WTC11 (cell line): ENCODE measurements around the gene CDK5RAP2. TPM values are rescaled to one million over a fixed set of nuclear protein-coding genes. Genes with fewer than 3 reads are reported as not detected.

ENCODE experiments used
- ATAC-seq: fragments of 200-7000 bp; cut with Tn5 transposase; 2 replicates; pipeline ENCODE4 v1.10.0; 2021; ENCODE audit warnings: mild to moderate bottlenecking, moderate library complexity
- CTCF ChIA-PET: fragments of 300-600 bp; sonication (Branson Sonifier 250); formaldehyde crosslinking; loops from one replicate; lab custom pipeline; 2021; ENCODE audit warnings: antibody characterized with exemption; lab: Charles Lee
- POLR2A ChIA-PET: fragments of 350-600 bp; sonication (Branson Sonifier 250); formaldehyde crosslinking; loops from one replicate; lab custom pipeline; 2021; ENCODE audit warnings: antibody characterized with exemption; lab: Charles Lee
- DNase-seq: peaks from one replicate; pipeline ENCODE4 v3.0.0; 2021; ENCODE audit warnings: low spot score
- H3K27ac Mint-ChIP-seq: 2 replicates; pipeline ENCODE4 v1.8.0; 2021; ENCODE audit warnings: mixed read lengths
- H3K27me3 Mint-ChIP-seq: 2 replicates; pipeline ENCODE4 v1.8.0; 2021; ENCODE audit warnings: low read depth, mild to moderate bottlenecking, moderate library complexity, mixed read lengths
- H3K36me3 Mint-ChIP-seq: 2 replicates; pipeline ENCODE4 v1.8.0; 2021; ENCODE audit warnings: mixed read lengths
- H3K4me1 Mint-ChIP-seq: 2 replicates; pipeline ENCODE4 v1.8.0; 2022; ENCODE audit warnings: mixed read lengths
- H3K4me3 Mint-ChIP-seq: 2 replicates; pipeline ENCODE4 v1.8.0; 2021; ENCODE audit warnings: mild to moderate bottlenecking, moderate library complexity, mixed read lengths
- H3K9me3 Mint-ChIP-seq: 2 replicates; pipeline ENCODE4 v1.8.0; 2021; ENCODE audit warnings: mixed read lengths
- ATF1 ChIP-seq: sonication (generic); formaldehyde crosslinking; IDR thresholded peaks from 2 replicates; pipeline ENCODE4 v1.8.1; 2023; ENCODE audit warnings: mild to moderate bottlenecking, moderate library complexity, missing genetic modification reagents
- ESRRA ChIP-seq: sonication (generic); formaldehyde crosslinking; IDR thresholded peaks from 2 replicates; pipeline ENCODE4 v1.8.1; 2022; ENCODE audit warnings: mild to moderate bottlenecking, missing genetic modification reagents, borderline replicate concordance
- FOXK1 ChIP-seq: sonication (generic); formaldehyde crosslinking; IDR thresholded peaks from 2 replicates; pipeline ENCODE4 v1.8.0; 2022; ENCODE audit warnings: mild to moderate bottlenecking, moderate library complexity, missing genetic modification reagents
- GTF2I ChIP-seq: fragments of 250-450 bp; sonication (Bioruptor Pico); conservative IDR thresholded peaks from 2 replicates; pipeline ENCODE4 v1.4.0; 2021; ENCODE audit warnings: mild to moderate bottlenecking
- NFATC4 ChIP-seq: fragments of 250-450 bp; sonication (Bioruptor Pico); IDR thresholded peaks from 2 replicates; pipeline ENCODE4 v1.9.0; 2021; ENCODE audit warnings: mild to moderate bottlenecking
- NFYB ChIP-seq: sonication (generic); formaldehyde crosslinking; conservative IDR thresholded peaks from 2 replicates; pipeline ENCODE4 v1.8.0; 2022; ENCODE audit warnings: low read depth, missing genetic modification reagents
- RORB ChIP-seq: fragments of 250-450 bp; sonication (Bioruptor Pico); IDR thresholded peaks from 2 replicates; pipeline ENCODE4 v1.9.0; 2021; ENCODE audit warnings: mild to moderate bottlenecking
- TCF7 ChIP-seq: sonication (generic); formaldehyde crosslinking; IDR thresholded peaks from 2 replicates; pipeline ENCODE4 v1.8.0; 2022; ENCODE audit warnings: mild to moderate bottlenecking, low read depth, missing genetic modification reagents, moderate library complexity
- ZNF138 ChIP-seq: sonication (generic); formaldehyde crosslinking; conservative IDR thresholded peaks from 2 replicates; pipeline ENCODE4 v1.8.1; 2022; ENCODE audit warnings: mild to moderate bottlenecking, moderate library complexity, missing genetic modification reagents
- ZNF396 ChIP-seq: fragments of 250-450 bp; sonication (Bioruptor Pico); IDR thresholded peaks from 2 replicates; pipeline ENCODE4 v1.8.0; 2021; ENCODE audit warnings: mild to moderate bottlenecking, moderate library complexity, borderline replicate concordance
- total RNA-seq: library from RNA; stranded (reverse); gene quantifications from 3 replicates; pipeline ENCODE4 v1.2.3, GENCODE V29; 2021
- TF ChIP-seq, protein P1 (sequence below): sonication (generic); formaldehyde crosslinking; IDR thresholded peaks from 2 replicates; pipeline ENCODE4 v1.8.0; 2023; ENCODE audit warnings: missing genetic modification reagents
- TF ChIP-seq, protein P2 (sequence below): sonication (generic); formaldehyde crosslinking; IDR thresholded peaks from 2 replicates; pipeline ENCODE4 v1.8.0; 2022; ENCODE audit warnings: missing genetic modification reagents
- TF ChIP-seq, protein P3 (sequence below): sonication (generic); formaldehyde crosslinking; IDR thresholded peaks from 2 replicates; pipeline ENCODE4 v1.8.1; 2022; ENCODE audit warnings: low read depth, missing genetic modification reagents, borderline replicate concordance
- TF ChIP-seq, protein P4 (sequence below): sonication (generic); formaldehyde crosslinking; IDR thresholded peaks from 2 replicates; pipeline ENCODE4 v1.8.0; 2023; ENCODE audit warnings: mild to moderate bottlenecking, missing genetic modification reagents
- TF ChIP-seq, protein P5 (sequence below): sonication (generic); formaldehyde crosslinking; IDR thresholded peaks from 2 replicates; pipeline ENCODE4 v1.8.1; 2023; ENCODE audit warnings: mild to moderate bottlenecking, missing genetic modification reagents
- TF ChIP-seq, protein P6 (sequence below): fragments of 250-450 bp; sonication (Bioruptor Pico); IDR thresholded peaks from 2 replicates; pipeline ENCODE4 v1.8.0; 2021; ENCODE audit warnings: mild to moderate bottlenecking
- TF ChIP-seq, protein P7 (sequence below): fragments of 250-450 bp; sonication (Bioruptor Pico); IDR thresholded peaks from 2 replicates; pipeline ENCODE4 v2.1.2; 2022; ENCODE audit warnings: mild to moderate bottlenecking, moderate library complexity

CDK5RAP2 gene
- total RNA-seq, 1 experiment from 2014 or later = 48.3 TPM

DNA sequence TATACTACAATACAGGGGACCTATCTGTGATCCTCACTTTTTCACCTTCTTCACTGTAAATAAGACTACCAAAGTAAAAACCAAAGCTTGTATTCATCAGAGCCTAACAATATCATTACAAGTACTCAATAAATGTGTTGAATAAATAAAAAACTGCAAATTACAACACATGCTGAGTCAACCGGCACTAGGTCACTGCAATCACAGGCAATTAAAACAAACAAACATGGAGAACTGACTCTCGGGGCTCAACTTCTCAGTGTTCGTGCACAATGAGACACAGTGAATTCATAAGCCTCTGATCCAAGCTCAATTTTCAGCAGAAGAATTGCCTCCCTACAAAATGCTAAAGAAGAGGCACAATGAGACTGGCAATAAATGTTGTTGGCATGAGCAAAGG, 69.2 kb downstream of the CDK5RAP2 start:
- POLR2A ChIA-PET = interaction anchor here (0.6 kb wide), 1 partner anchor 158 kb away, joined by 4 read pairs; no protein-coding TSS in a partner anchor
- Mint-ChIP-seq H3K27me3 (no peaks in the 10 kb centered on the region), H3K9me3 (peaks cover 14% of the 10 kb centered on the region), H3K36me3 (peaks cover 52% of the 10 kb centered on the region), H3K4me1 (no peaks in the 10 kb centered on the region), H3K4me3 (no peak overlapping the region), H3K27ac (no peak overlapping the region)
- TF ChIP-seq RORB (CRISPR knock-in tag) (no peak), ESRRA (no peak), NFATC4 (CRISPR knock-in tag) (no peak), ATF1 (no peak), ZNF138 (no peak), TCF7 (CRISPR knock-in tag) (no peak), ZNF396 (no peak), GTF2I (CRISPR knock-in tag) (no peak), NFYB (no peak), FOXK1 (CRISPR knock-in tag) (no peak)
- TF ChIP-seq, protein P1, sequence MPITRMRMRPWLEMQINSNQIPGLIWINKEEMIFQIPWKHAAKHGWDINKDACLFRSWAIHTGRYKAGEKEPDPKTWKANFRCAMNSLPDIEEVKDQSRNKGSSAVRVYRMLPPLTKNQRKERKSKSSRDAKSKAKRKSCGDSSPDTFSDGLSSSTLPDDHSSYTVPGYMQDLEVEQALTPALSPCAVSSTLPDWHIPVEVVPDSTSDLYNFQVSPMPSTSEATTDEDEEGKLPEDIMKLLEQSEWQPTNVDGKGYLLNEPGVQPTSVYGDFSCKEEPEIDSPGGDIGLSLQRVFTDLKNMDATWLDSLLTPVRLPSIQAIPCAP (CRISPR knock-in tag) = no peak
- TF ChIP-seq, protein P2, sequence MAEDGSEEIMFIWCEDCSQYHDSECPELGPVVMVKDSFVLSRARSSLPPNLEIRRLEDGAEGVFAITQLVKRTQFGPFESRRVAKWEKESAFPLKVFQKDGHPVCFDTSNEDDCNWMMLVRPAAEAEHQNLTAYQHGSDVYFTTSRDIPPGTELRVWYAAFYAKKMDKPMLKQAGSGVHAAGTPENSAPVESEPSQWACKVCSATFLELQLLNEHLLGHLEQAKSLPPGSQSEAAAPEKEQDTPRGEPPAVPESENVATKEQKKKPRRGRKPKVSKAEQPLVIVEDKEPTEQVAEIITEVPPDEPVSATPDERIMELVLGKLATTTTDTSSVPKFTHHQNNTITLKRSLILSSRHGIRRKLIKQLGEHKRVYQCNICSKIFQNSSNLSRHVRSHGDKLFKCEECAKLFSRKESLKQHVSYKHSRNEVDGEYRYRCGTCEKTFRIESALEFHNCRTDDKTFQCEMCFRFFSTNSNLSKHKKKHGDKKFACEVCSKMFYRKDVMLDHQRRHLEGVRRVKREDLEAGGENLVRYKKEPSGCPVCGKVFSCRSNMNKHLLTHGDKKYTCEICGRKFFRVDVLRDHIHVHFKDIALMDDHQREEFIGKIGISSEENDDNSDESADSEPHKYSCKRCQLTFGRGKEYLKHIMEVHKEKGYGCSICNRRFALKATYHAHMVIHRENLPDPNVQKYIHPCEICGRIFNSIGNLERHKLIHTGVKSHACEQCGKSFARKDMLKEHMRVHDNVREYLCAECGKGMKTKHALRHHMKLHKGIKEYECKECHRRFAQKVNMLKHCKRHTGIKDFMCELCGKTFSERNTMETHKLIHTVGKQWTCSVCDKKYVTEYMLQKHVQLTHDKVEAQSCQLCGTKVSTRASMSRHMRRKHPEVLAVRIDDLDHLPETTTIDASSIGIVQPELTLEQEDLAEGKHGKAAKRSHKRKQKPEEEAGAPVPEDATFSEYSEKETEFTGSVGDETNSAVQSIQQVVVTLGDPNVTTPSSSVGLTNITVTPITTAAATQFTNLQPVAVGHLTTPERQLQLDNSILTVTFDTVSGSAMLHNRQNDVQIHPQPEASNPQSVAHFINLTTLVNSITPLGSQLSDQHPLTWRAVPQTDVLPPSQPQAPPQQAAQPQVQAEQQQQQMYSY (CRISPR knock-in tag) = no peak
- TF ChIP-seq, protein P3, sequence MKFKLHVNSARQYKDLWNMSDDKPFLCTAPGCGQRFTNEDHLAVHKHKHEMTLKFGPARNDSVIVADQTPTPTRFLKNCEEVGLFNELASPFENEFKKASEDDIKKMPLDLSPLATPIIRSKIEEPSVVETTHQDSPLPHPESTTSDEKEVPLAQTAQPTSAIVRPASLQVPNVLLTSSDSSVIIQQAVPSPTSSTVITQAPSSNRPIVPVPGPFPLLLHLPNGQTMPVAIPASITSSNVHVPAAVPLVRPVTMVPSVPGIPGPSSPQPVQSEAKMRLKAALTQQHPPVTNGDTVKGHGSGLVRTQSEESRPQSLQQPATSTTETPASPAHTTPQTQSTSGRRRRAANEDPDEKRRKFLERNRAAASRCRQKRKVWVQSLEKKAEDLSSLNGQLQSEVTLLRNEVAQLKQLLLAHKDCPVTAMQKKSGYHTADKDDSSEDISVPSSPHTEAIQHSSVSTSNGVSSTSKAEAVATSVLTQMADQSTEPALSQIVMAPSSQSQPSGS (CRISPR knock-in tag) = no peak
- TF ChIP-seq, protein P4, sequence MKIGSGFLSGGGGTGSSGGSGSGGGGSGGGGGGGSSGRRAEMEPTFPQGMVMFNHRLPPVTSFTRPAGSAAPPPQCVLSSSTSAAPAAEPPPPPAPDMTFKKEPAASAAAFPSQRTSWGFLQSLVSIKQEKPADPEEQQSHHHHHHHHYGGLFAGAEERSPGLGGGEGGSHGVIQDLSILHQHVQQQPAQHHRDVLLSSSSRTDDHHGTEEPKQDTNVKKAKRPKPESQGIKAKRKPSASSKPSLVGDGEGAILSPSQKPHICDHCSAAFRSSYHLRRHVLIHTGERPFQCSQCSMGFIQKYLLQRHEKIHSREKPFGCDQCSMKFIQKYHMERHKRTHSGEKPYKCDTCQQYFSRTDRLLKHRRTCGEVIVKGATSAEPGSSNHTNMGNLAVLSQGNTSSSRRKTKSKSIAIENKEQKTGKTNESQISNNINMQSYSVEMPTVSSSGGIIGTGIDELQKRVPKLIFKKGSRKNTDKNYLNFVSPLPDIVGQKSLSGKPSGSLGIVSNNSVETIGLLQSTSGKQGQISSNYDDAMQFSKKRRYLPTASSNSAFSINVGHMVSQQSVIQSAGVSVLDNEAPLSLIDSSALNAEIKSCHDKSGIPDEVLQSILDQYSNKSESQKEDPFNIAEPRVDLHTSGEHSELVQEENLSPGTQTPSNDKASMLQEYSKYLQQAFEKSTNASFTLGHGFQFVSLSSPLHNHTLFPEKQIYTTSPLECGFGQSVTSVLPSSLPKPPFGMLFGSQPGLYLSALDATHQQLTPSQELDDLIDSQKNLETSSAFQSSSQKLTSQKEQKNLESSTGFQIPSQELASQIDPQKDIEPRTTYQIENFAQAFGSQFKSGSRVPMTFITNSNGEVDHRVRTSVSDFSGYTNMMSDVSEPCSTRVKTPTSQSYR (CRISPR knock-in tag) = no peak
- TF ChIP-seq, protein P5, sequence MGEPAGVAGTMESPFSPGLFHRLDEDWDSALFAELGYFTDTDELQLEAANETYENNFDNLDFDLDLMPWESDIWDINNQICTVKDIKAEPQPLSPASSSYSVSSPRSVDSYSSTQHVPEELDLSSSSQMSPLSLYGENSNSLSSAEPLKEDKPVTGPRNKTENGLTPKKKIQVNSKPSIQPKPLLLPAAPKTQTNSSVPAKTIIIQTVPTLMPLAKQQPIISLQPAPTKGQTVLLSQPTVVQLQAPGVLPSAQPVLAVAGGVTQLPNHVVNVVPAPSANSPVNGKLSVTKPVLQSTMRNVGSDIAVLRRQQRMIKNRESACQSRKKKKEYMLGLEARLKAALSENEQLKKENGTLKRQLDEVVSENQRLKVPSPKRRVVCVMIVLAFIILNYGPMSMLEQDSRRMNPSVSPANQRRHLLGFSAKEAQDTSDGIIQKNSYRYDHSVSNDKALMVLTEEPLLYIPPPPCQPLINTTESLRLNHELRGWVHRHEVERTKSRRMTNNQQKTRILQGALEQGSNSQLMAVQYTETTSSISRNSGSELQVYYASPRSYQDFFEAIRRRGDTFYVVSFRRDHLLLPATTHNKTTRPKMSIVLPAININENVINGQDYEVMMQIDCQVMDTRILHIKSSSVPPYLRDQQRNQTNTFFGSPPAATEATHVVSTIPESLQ (CRISPR knock-in tag) = no peak
- TF ChIP-seq, protein P6, sequence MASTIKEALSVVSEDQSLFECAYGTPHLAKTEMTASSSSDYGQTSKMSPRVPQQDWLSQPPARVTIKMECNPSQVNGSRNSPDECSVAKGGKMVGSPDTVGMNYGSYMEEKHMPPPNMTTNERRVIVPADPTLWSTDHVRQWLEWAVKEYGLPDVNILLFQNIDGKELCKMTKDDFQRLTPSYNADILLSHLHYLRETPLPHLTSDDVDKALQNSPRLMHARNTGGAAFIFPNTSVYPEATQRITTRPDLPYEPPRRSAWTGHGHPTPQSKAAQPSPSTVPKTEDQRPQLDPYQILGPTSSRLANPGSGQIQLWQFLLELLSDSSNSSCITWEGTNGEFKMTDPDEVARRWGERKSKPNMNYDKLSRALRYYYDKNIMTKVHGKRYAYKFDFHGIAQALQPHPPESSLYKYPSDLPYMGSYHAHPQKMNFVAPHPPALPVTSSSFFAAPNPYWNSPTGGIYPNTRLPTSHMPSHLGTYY (CRISPR knock-in tag) = no peak
- TF ChIP-seq, protein P7, sequence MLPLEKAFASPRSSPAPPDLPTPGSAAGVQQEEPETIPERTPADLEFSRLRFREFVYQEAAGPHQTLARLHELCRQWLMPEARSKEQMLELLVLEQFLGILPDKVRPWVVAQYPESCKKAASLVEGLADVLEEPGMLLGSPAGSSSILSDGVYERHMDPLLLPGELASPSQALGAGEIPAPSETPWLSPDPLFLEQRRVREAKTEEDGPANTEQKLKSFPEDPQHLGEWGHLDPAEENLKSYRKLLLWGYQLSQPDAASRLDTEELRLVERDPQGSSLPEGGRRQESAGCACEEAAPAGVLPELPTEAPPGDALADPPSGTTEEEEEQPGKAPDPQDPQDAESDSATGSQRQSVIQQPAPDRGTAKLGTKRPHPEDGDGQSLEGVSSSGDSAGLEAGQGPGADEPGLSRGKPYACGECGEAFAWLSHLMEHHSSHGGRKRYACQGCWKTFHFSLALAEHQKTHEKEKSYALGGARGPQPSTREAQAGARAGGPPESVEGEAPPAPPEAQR = no peak
- CTCF ChIA-PET = interaction anchor here (1.0 kb wide), 1 partner anchor 33 kb away, joined by 4 read pairs; no protein-coding TSS in a partner anchor
- DNase-seq (no peak), ATAC-seq (no peak)
